ENCODE data around the gene GAD1. TPM values are rescaled to one million over a fixed set of nuclear protein-coding genes. Genes with fewer than 3 reads are reported as not detected.

The GAD1 gene
- total and polyA plus RNA-seq, 2 of the 4 experiments (the other 2 are of a cell fraction), result not detected

- no peak overlapping the region for H2AFZ ChIP-seq (replicated peaks; ENCODE audit: low read length, poor library complexity)
- no peak overlapping the region for H3K4me3 ChIP-seq (ENCODE audit: insufficient read depth, low read depth, low read length)
- no peaks in the 10 kb centered on the region for H3K79me1 ChIP-seq (ENCODE audit: low read depth in 1 of 2, low read length in 2 of 2)
- no peak overlapping the region for H3K9ac ChIP-seq (ENCODE audit: low read depth, low read length)
- no peak overlapping the region for H4K8ac ChIP-seq (ENCODE audit: low read depth in 2 of 2, low read length in 2 of 2)
- ChIA-PET POLR2A (ENCODE audit: unreplicated experiment) (no interaction called here), CTCF (no interaction called here)
- H3K36me3 ChIP-seq (ENCODE audit: control insufficient read depth, insufficient read depth, low read length), result no peaks in the 10 kb centered on the region
- no peak overlapping the region for H2BK20ac ChIP-seq (ENCODE audit: low read depth, low read length)
- BruUV-seq (replicated peaks), result no TSS peak
- no peaks in the 10 kb centered on the region for H4K20me1 ChIP-seq (ENCODE audit: insufficient read depth, low read length)
- H2BK15ac ChIP-seq (ENCODE audit: low read depth, low read length), result no peak overlapping the region
- no peak overlapping the region for H2BK120ac ChIP-seq (ENCODE audit: low read depth, low read length)
- H3K18ac ChIP-seq (ENCODE audit: low read depth, low read length), result no peak overlapping the region
- H3K27me3 ChIP-seq (ENCODE audit: control insufficient read depth, insufficient read depth, low read length), result peaks cover 4% of the 10 kb centered on the region
- in situ Hi-C loops (cut with MboI; ENCODE audit: low sequenced_read_pairs), result no loop called here
- no peak overlapping the region for H4K91ac ChIP-seq (ENCODE audit: insufficient read depth, low read depth, low read length)
- no peak overlapping the region for H2AK5ac ChIP-seq (ENCODE audit: low read depth, low read length)
- H3K14ac ChIP-seq (replicated peaks; ENCODE audit: low read depth, low read length), result no peak overlapping the region
- intact Hi-C loops (cut with micrococcal nuclease), result no loop called here
- H3K4me1 ChIP-seq (ENCODE audit: control insufficient read depth, insufficient read depth, low read length), result no peaks in the 10 kb centered on the region
- H3K23ac ChIP-seq (ENCODE audit: low read depth, low read length), result no peak overlapping the region
- ATAC-seq (ENCODE audit: low read depth) (no peak), DNase-seq (no peak)
- H3K4ac ChIP-seq (ENCODE audit: low read depth, low read length), result no peak overlapping the region
- H2BK5ac ChIP-seq (ENCODE audit: low read depth, low read length, poor library complexity, severe bottlenecking), result no peak overlapping the region
- H3K4me2 ChIP-seq (ENCODE audit: low read depth, low read length), result no peak overlapping the region
- H2AK9ac ChIP-seq (replicated peaks; ENCODE audit: low read depth, low read length, poor library complexity), result no peak overlapping the region
- dilution Hi-C loops (cut with HindIII; ENCODE audit: low sequenced_read_pairs, unreplicated experiment), result no loop called here
- 89% methylated on average over 2 of the region's 4 CpGs; no CpG with 5 or more reads in 1 of the 2 experiments for WGBS, 2 experiments (ENCODE audit: extremely low coverage in 2 of 2, insufficient read length in 1 of 2)
- no peak overlapping the region for H4K5ac ChIP-seq (ENCODE audit: low read depth, low read length)
- H3K9me3 ChIP-seq (ENCODE audit: control insufficient read depth, insufficient read depth, low read length), result no peaks in the 10 kb centered on the region
- no peaks in the 10 kb centered on the region for H3K9me1 ChIP-seq (ENCODE audit: insufficient read depth, low read length)
- no peak overlapping the region for H3K56ac ChIP-seq (ENCODE audit: extremely low read depth, insufficient read depth, low read length)
- H3K27ac ChIP-seq (ENCODE audit: insufficient read depth, low read length), result no peak overlapping the region
- no peak for TF ChIP-seq ELK1 (IDR thresholded peaks at IDR 0.05; ENCODE audit: borderline replicate concordance, low read depth, low read length)
- TF ChIP-seq CTCF (conservative IDR thresholded peaks at IDR 0.05; ENCODE audit: low read depth, low read length), result no peak
- no peak for TF ChIP-seq MAFK (IDR thresholded peaks at IDR 0.05; ENCODE audit: low read depth, low read length)
- TF ChIP-seq RFX5 (IDR thresholded peaks at IDR 0.05; ENCODE audit: low read depth, low read length), result no peak
- TF ChIP-seq CHD1 (IDR thresholded peaks at IDR 0.05; ENCODE audit: low read depth, low read length), result no peak
- TF ChIP-seq BHLHE40 (IDR thresholded peaks at IDR 0.05; ENCODE audit: low read depth, low read length), result no peak
- no peak for TF ChIP-seq RCOR1 (IDR thresholded peaks at IDR 0.05; ENCODE audit: insufficient replicate concordance, low read length)
- TF ChIP-seq POLR2A (IDR thresholded peaks at IDR 0.05; ENCODE audit: low read depth, low read length), result no peak
- TF ChIP-seq NFE2L2 (IDR thresholded peaks at IDR 0.05; ENCODE audit: low read depth, low read length), result no peak
- no peak for TF ChIP-seq MXI1 (IDR thresholded peaks at IDR 0.05; ENCODE audit: borderline replicate concordance, low read depth, low read length)
- no peak for TF ChIP-seq FOS (IDR thresholded peaks at IDR 0.05; ENCODE audit: low read depth, low read length)
- TF ChIP-seq MAZ (IDR thresholded peaks at IDR 0.05; ENCODE audit: borderline replicate concordance, low read depth, low read length), result no peak
- TF ChIP-seq USF2 (IDR thresholded peaks at IDR 0.05; ENCODE audit: low read depth, low read length), result no peak
- no peak for TF ChIP-seq RAD21 (IDR thresholded peaks at IDR 0.05; ENCODE audit: low read length)
- TF ChIP-seq CEBPB (IDR thresholded peaks at IDR 0.05; ENCODE audit: low read depth, low read length), result no peak
- TF ChIP-seq SMC3 (IDR thresholded peaks at IDR 0.05; ENCODE audit: low read depth, low read length), result no peak
Measured at GRCh38 chr2:170840717-170841210, 24.1 kb downstream of the GAD1 start.

Measured in IMR-90 (cell line).